ENCODE results near the gene IFITM1. TPM values are rescaled to one million over a fixed set of nuclear protein-coding genes. Genes with fewer than 3 reads are reported as not detected.

IFITM1 gene
- total and polyA plus RNA-seq, 2 experiments from 2014 or later, result 68.9 to 74.3 TPM

DNA sequence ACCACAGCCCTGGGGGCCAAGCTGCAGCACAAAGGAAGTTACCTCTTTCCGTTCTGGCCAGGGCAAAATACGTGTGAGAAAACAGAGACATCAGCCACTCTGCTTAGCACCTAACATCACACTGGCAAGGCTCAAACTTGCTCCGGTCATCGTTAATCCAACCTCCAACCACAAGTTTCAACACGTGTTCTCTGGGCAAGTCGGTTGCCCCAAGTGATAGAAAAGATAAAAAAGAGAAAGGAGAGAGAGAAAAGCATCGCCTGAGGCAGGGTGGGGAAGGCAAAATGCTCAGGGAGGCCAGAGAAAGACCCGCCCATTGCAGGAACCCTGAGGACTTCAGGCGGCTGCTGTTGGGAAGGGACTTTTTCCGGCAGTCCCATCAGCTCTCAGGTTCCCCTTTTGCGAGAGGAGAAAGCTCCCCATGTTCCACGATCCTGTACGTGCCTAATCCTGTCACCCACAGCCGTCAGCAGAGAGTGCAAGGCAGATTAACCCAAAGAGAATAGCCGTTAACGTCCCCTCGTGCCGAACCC is 36.9 kb downstream of the IFITM1 start:
- no peak overlapping the region for H3K4me3 ChIP-seq
- H3K27me3 ChIP-seq, result no peaks in the 10 kb centered on the region
- no peak for DNase-seq (ENCODE audit: low read depth in 1 of 2, low spot score in 1 of 2)

GRCh38 chr11:351411-351810 is 37.6 kb downstream of the IFITM1 start:
- peaks cover 6% of the 10 kb centered on the region for H3K4me1 ChIP-seq (ENCODE audit: low read depth)
- H3K4me3 ChIP-seq, result no peak overlapping the region
- H3K9me3 ChIP-seq (ENCODE audit: low read depth), result no peaks in the 10 kb centered on the region
- TF ChIP-seq, protein P1, sequence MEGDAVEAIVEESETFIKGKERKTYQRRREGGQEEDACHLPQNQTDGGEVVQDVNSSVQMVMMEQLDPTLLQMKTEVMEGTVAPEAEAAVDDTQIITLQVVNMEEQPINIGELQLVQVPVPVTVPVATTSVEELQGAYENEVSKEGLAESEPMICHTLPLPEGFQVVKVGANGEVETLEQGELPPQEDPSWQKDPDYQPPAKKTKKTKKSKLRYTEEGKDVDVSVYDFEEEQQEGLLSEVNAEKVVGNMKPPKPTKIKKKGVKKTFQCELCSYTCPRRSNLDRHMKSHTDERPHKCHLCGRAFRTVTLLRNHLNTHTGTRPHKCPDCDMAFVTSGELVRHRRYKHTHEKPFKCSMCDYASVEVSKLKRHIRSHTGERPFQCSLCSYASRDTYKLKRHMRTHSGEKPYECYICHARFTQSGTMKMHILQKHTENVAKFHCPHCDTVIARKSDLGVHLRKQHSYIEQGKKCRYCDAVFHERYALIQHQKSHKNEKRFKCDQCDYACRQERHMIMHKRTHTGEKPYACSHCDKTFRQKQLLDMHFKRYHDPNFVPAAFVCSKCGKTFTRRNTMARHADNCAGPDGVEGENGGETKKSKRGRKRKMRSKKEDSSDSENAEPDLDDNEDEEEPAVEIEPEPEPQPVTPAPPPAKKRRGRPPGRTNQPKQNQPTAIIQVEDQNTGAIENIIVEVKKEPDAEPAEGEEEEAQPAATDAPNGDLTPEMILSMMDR (IDR thresholded peaks at IDR 0.05; ENCODE audit: low read depth, low read length), result no peak
- H3K27me3 ChIP-seq, result no peaks in the 10 kb centered on the region
- DNase-seq (ENCODE audit: low read depth in 1 of 2, low spot score in 1 of 2), result no peak
- no peak overlapping the region for H3K27ac ChIP-seq
- H3K36me3 ChIP-seq, result no peaks in the 10 kb centered on the region

More for the DNA sequence above, 36.9 kb downstream of the IFITM1 start:
- Histone ChIP-seq H3K27ac (no peak overlapping the region), H3K4me1 (ENCODE audit: low read depth) (peaks cover 6% of the 10 kb centered on the region), H3K9me3 (ENCODE audit: low read depth) (no peaks in the 10 kb centered on the region), H3K36me3 (no peaks in the 10 kb centered on the region)
- TF ChIP-seq, protein P1 (IDR thresholded peaks at IDR 0.05; ENCODE audit: low read depth, low read length), result no peak

GRCh38 chr11:352456-353031 is 38.7 kb downstream of the IFITM1 start:
- TF ChIP-seq, protein P1 (IDR thresholded peaks at IDR 0.05; ENCODE audit: low read depth, low read length), result no peak
- no peak for DNase-seq (ENCODE audit: low read depth in 1 of 2, low spot score in 1 of 2)
- H3K4me3 ChIP-seq, result no peak overlapping the region
- H3K4me1 ChIP-seq (ENCODE audit: low read depth), result peaks cover 6% of the 10 kb centered on the region
- no peaks in the 10 kb centered on the region for H3K27me3 ChIP-seq
- no peaks in the 10 kb centered on the region for H3K36me3 ChIP-seq
- H3K9me3 ChIP-seq (ENCODE audit: low read depth), result no peaks in the 10 kb centered on the region
- peak overlapping the region; percentile 47 for H3K27ac ChIP-seq

DNA sequence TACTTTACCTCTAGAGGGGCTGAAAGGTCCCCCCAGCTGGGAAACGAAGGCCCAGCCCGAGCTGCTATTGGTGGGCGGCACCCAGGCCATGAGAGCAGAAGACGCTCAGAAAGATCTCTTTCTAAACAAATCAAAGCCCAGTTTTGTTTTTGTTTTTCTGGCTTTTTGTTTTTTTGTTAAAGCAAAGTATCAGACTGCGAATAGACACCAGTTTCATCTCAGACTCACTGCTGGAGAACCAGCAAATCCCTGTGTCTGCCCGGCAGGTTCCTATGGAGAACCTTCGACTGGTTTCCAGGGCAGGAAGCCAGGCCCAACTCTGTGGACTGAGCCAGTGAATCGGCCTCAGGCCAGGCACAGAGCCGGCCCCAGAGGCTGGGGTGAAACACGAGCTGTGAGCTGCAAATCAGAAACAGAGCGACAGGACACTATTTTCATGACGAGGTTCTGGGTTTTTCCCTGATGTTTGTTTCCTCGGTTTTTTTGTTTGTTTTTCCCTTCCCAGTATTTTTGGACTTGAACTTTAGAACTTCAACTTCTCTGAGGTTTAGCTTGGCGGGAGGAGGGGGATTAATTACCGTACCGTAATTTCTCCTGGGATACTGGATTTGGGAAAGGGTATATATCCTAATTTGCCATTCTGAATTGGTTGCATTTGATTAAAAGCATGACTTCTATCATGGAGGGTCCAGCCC is 39.5 kb downstream of the IFITM1 start:
- Histone ChIP-seq H3K27ac (peak overlapping the region; percentile 47), H3K9me3 (ENCODE audit: low read depth) (no peaks in the 10 kb centered on the region), H3K36me3 (no peaks in the 10 kb centered on the region), H3K4me1 (ENCODE audit: low read depth) (peaks cover 6% of the 10 kb centered on the region), H3K27me3 (no peaks in the 10 kb centered on the region), H3K4me3 (no peak overlapping the region)
- TF ChIP-seq, protein P1 (IDR thresholded peaks at IDR 0.05; ENCODE audit: low read depth, low read length), result no peak
- peak in 1 of 2 donors; percentile 91 for DNase-seq (ENCODE audit: low read depth in 1 of 2, low spot score in 1 of 2)

GRCh38 chr11:355581-356458 is 42.0 kb downstream of the IFITM1 start:
- no peaks in the 10 kb centered on the region for H3K36me3 ChIP-seq
- peak overlapping the region; percentile 99 for H3K27ac ChIP-seq
- TF ChIP-seq, protein P1 (IDR thresholded peaks at IDR 0.05; ENCODE audit: low read depth, low read length), result no peak
- H3K4me3 ChIP-seq, result peak overlapping the region; percentile 39
- no peaks in the 10 kb centered on the region for H3K9me3 ChIP-seq (ENCODE audit: low read depth)
- no peaks in the 10 kb centered on the region for H3K27me3 ChIP-seq
- H3K4me1 ChIP-seq (ENCODE audit: low read depth), result peaks cover 6% of the 10 kb centered on the region
- DNase-seq (ENCODE audit: low read depth in 1 of 2, low spot score in 1 of 2), result peak; percentile 91 to 100
